GM18870 (cell line): ENCODE measurements around the gene HOXB2.

Source experiments
- ATAC-seq: cut with Tn5 transposase; IDR thresholded peaks from one replicate; pipeline ENCODE4 v1.9.1; 2021; ENCODE audit warnings: moderate library complexity; ENCODE audit not compliant: unreplicated experiment

HOXB2 gene

GRCh38 chr17:48494335-48494734 is 50.6 kb downstream of the HOXB2 start:
- ATAC-seq = no peak
